NCI-H1048 (cell line): ENCODE results near the gene SLC8B1.

Source experiments
- DNase-seq: peaks from one replicate; lab custom pipeline; 2025; lab: John Stamatoyannopoulos, UW

Gene SLC8B1

GRCh38 chr12:113268621-113269020, 66.3 kb downstream of the SLC8B1 start:
- DNase-seq = no peak

GRCh38 chr12:113268136-113268535, 66.8 kb downstream of the SLC8B1 start:
- DNase-seq = no peak

- DNase-seq = no peak
These were observed 67.3 kb downstream of the SLC8B1 start for GRCh38 chr12:113267621-113268020.

- no peak for DNase-seq
These were observed 68.6 kb downstream of the SLC8B1 start for GRCh38 chr12:113266106-113266895.

GRCh38 chr12:113263431-113263963, 71.4 kb downstream of the SLC8B1 start:
- DNase-seq = no peak

GRCh38 chr12:113262710-113263109, 72.2 kb downstream of the SLC8B1 start:
- DNase-seq = no peak

DNA sequence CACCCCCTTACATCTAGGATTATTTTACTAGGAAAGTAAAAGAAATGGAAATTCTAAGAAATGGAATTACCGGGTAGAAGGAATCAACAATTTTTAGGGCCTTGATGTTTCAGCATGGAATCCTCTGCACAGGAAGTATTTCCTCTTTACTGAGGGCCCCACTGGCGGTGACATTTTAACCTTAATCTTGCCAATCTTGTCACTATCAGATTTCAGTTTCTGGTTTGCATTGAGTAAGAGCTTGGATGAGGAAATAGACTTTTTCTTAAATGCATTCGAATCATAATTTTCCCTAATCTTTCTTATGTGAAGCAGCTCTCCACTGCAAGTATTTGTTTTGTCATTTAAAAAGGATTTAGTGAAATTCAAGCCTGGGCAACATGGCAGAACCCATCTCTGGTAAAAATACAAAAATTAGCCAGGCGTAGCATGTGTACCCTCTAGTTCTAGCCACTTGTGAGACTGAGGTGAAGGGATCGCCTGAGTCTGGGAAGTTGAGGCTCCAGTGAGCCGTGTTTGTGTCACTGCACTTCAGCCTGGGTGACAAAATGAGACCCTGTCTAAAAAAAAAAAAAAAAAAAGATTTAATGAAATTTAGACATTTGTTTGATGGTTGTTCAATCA, 73.0 kb downstream of the SLC8B1 start:
- DNase-seq = no peak

DNA sequence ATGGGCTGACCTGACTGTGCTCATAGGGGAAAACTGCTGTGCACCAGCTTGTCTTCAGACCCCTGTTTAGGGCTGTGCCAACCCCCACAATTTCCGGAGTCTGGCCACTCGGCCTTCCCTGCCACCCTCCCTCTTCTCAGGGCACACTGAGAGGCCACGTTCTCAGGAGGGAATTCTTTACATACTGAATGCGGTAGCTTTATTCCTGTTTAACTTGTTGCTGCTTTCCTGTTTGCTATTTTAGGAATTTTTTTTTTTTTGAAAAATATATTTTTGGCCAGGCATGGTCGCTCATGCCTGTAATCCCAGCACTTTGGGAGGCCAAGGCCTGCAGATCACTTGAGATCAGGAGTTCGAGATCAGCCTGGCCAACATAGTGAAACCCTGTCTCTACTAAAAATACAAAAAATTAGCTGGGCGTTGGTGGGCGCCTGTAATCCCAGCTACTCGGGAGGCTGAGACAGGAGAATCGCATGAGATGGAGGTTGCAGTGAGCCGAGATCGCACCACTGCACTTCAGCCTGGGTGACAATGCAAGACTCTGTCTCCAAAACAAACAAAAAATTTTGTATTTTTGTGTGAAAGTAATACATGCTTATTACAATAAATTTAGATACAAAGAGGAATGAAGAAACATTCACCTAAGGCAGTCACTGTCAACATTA, 74.1 kb downstream of the SLC8B1 start:
- DNase-seq = no peak

DNA sequence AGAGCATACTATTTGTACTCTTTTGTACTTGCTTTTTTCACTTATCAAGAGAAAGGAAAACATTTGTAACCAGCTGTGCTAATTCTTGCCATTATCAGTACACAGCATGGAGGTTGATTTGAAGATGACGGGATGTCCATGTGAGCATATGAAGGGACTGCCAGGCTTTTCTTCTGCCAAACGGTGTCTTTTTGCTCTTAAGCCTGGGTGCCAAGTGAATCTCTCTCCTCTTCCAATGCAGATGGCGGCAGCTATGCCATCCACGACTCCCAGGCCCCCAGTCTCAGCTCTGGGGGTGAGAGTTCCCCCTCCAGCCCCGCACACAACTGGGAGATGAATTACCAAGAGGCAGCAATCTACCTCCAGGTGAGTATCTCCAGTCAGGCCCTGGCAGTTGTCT, 74.8 kb downstream of the SLC8B1 start:
- no peak for DNase-seq

- no peak for DNase-seq
These were observed 77.3 kb downstream of the SLC8B1 start for GRCh38 chr12:113257564-113257963.

DNA sequence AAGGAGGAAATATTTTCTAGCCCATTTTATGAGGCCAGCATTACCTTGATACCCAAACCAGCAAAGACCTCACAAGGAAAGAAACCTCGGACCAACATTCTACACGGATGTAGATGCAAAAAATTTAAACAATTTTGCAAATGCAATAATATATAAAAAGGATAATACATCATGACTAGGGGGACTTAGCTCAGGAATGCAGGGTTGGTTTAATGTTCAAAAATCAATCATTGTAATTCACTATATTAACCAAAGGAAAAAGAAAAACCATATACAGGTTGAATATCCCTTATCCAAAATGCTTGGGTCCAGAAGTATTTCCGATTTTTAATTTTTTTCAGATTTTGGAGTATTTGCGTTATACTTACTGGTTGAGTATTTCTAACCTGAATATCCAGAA, 80.6 kb downstream of the SLC8B1 start:
- DNase-seq = no peak

GRCh38 chr12:113253532-113254285, 81.2 kb downstream of the SLC8B1 start:
- DNase-seq = no peak

- DNase-seq = no peak
These were observed 82.4 kb downstream of the SLC8B1 start for GRCh38 chr12:113252494-113252893.

DNA sequence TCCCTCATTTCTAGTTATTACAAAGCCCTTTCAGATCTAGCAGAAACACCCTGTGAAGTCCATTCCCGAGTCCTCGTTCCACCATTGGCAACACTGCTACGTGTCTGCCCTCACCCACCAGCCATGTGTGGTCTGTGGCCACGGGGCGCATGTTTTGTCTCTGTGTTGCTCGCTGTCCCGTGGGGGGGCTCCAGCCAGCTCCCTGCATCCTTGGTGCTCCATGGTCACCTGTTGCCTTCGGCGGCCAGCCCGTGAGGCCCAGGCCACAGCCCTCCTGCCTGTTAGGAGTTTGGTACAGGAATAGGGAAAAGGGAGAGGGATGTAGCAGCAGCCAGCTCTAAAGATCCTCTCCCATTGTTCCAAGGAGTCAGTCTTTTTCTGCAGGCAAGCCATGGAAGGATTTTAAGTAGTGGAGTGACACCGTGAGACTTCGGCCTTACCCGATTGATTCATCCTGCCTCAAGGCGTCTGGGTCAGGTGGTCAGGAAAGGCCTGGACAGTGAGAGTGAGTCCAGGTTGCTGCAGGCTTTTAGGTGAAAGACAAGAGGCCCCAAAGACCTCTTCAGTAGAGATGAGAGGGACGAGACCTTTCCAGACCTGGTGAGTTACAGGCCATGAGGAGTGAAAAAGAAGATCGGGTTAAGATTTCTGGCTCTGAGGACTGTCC, 83.4 kb downstream of the SLC8B1 start:
- no peak for DNase-seq

GRCh38 chr12:113250045-113250444, 84.9 kb downstream of the SLC8B1 start:
- no peak for DNase-seq

GRCh38 chr12:113249546-113249945, 85.4 kb downstream of the SLC8B1 start:
- no peak for DNase-seq

DNA sequence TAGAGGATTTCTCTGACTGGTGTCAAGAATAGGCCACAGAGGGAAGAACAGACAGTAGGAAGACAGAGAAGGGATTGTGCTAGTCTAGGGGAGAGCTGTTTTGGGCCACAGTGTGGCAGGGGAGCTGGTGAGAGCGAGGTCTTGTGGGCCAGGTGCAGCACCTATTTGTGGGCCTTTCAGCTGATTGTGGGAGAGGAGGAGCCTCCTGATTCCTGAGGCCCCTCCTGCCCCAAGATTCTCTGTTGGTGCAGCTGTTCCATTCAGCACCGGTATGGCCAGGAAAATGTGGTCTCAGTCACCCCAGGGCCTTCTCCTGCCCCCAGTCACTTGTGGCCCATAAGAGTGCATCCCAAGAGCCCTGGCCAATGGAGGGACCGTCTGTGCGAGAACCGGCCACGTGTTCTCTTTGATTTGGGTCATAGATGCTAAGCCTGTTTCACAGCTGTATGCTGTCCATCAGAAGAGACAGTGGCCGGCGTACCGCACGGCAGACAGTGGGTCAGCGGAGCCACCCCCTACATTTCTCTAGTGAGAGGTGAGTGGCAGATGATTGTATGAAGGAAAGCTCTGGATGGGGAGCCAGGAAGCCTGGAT, 86.0 kb downstream of the SLC8B1 start:
- no peak for DNase-seq
